Raji (cell line): ENCODE data around the gene SPTBN1.

Source experiments
- POLR2A ChIP-seq: IDR thresholded peaks from 2 replicates; pipeline ENCODE4 v1.6.1; 2011; ENCODE audit warnings: low read depth, low read length, control low read depth; ENCODE audit not compliant: insufficient read depth

The SPTBN1 gene

DNA sequence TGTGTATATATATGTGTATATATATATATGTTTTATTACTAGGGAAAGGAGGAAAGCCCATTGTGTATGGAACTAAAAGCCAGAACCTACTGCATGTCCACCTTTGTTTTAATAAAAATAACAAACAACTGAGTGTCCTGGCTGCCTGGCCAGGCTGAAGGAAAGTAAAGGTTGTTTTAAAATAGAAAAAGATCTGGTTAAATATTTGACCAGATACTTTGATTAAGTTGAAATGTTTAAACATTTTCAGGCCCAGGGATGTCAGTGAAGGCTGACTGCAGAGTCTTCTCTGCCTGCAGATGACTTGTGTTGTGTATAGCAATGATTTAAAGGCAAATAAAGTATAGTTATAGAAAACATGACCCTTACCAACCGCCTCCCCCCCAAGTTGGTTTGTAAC is 22.8 kb downstream of the SPTBN1 start:
- TF ChIP-seq POLR2A = no peak

DNA sequence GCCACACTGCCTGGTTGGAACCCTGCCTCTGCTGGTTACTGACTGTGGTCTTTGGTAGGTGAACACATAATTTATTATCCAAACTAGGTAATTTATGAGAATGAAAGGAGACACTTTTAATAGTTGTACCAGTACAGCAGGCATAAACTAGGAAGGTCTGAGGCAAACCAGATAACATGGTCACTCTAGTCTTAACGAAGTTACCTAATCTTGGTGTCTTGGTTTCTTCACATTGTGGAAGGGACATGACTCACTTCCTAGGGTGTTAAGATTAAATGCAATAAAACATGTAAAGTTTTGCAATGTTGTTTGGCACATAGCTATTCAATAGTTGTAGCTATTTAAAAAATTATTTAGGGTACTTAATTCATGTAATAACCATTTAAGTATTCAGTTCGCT is 23.3 kb downstream of the SPTBN1 start:
- TF ChIP-seq POLR2A = no peak

- no peak for TF ChIP-seq POLR2A
Observed at GRCh38 chr2:54480025-54480424, 23.9 kb downstream of the SPTBN1 start.

GRCh38 chr2:54481686-54482085 is 25.6 kb downstream of the SPTBN1 start:
- no peak for TF ChIP-seq POLR2A

- no peak for TF ChIP-seq POLR2A
Observed at GRCh38 chr2:54482715-54483114, 26.6 kb downstream of the SPTBN1 start.

DNA sequence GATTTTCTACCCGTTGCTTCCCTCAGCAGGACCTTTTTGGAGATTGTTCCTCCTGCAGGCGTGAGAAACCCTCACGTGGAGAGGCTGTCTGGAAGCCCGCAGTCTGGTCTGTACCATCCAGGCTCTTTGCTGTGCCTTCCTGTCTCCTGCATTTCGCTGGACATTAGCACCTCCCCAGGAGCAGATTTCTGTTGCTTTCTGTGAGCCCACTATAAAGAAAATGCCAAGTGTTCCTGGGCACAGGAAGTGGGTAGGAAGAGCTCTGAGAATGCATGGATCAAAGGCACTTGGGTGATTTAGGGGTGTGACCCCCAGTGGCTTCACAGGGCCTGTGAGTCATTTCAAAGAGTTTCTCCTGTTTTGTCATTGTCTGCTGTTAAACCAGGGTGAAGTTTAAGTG is 27.3 kb downstream of the SPTBN1 start:
- TF ChIP-seq POLR2A = no peak

- no peak for TF ChIP-seq POLR2A
Observed at GRCh38 chr2:54486766-54487165, 30.6 kb downstream of the SPTBN1 start.

DNA sequence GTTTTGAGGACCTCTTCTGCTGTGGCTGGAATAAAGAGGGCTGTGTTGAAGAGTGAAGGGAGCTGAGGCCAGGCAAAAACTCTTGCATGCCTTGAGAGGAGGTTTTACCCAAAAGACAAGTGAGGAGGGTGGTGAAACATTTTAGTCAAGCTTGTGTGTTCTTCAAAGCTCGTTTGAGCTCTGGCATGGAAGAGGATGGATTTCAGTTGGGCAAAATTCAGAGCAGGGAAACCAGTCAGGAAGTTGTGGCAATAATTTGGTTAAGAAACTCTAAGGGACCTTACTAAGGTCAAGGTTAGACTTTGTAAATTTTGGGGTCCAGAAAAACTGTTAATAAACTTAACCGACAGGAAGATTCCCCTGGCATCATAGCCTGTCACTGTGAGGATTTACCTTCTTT is 34.7 kb downstream of the SPTBN1 start:
- TF ChIP-seq POLR2A = no peak

GRCh38 chr2:54492335-54492734 is 36.2 kb downstream of the SPTBN1 start:
- TF ChIP-seq POLR2A = no peak

- TF ChIP-seq POLR2A = no peak
Observed at GRCh38 chr2:54494087-54494486, 38.0 kb downstream of the SPTBN1 start.

DNA sequence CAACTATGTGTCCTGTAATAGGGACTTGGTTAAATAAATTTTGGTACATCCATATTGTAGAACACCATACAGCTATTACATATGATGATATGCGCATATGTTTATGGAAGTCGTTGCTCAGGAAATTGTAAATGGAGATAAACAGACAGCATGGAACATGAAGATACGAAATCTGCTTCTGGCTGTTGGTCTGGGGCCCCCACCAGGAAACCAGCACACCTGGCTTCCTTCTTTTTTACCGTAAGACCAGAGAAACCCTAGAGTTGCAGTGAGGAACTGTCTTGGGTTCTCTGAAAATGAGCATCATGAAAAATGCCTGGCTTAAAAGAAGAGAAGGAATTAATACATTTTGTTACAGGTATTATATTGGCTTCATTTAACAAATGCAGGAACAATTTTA is 40.8 kb downstream of the SPTBN1 start:
- no peak for TF ChIP-seq POLR2A

DNA sequence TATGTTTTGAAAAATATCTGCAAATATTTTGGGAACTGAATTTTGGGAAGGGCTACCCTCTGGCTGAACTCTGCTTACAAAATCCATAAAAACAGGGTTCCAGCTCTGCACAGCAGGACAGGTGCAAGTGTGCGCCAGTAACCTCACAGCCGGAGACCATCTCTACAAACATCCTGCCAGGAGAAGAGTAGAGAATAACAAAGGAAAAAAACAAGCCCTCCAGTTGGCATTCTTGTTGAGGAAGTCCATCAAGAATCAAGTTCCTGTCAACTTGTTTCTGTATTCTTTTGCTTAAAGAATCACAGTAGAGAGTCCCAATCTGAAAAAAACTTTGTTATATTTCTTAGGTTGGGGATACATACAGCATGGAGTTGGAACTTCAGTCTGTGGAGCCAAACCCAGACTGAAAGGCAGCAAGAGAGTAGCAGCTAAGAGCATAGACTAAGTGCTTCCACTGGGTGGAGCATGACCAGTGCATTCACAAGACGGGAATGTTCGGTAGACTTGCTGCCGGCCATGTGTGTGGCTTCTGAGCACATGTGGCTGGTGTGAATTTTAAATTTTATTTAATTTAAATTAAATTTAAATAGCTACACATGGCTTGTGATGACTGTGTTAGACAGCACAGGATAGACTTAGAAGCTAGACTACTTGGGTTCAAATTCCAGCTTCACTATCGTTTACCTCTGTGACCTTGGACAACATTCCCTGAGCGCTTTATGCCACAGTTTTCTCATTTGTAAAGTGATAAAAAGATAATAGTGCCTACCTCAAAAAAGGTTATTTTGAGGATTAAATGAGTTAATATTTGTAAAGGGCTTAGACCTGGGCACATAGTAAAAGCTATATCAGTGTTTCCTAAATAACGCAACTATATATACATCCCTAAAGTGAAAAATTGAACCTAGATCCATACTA is 41.9 kb downstream of the SPTBN1 start:
- TF ChIP-seq POLR2A = no peak

- no peak for TF ChIP-seq POLR2A
Observed at GRCh38 chr2:54499661-54500060, 43.5 kb downstream of the SPTBN1 start.

GRCh38 chr2:54500404-54501205 is 44.5 kb downstream of the SPTBN1 start:
- no peak for TF ChIP-seq POLR2A

DNA sequence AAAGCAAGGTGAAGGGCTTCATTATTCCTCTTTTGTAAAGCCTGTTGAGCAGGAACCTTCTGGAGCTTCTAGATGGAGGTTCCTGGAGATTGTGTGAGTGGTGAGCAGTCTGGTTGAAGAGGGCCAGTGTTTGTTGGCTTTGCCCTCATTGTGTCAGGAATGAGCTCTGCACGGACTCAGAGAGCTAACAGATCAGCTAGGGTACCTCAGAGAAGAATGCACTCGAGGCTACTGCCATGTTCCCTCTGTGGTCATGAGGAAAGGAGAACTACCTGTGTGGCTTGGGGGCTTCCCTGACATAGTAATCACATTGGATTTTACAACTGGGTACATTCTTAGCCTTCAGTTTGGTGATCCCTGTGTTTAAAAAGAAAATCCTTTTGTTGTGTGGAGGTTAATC is 46.6 kb downstream of the SPTBN1 start:
- no peak for TF ChIP-seq POLR2A

- TF ChIP-seq POLR2A = no peak
Observed at GRCh38 chr2:54503192-54503591, 47.1 kb downstream of the SPTBN1 start.
